Hepatocyte (in vitro differentiated cells): ENCODE results near the gene POLG2.

Experiments
- CTCF ChIP-seq: fragments of 200-600 bp; sonication (generic); IDR thresholded peaks from 2 replicates; pipeline ENCODE4 v1.5.1; 2016; ENCODE audit warnings: antibody characterized with exemption, mild to moderate bottlenecking; ENCODE audit not compliant: poor library complexity
- EZH2 ChIP-seq: fragments of 200-600 bp; sonication (generic); IDR thresholded peaks from 2 replicates; pipeline ENCODE4 v1.6.1; 2016; ENCODE audit warnings: antibody characterized with exemption, mild to moderate bottlenecking, borderline replicate concordance
- EZH2phosphoT487 ChIP-seq: fragments of 200-600 bp; sonication (generic); IDR thresholded peaks from one replicate; pipeline ENCODE4 v1.6.1; 2018; ENCODE audit warnings: antibody characterized with exemption, mild to moderate bottlenecking, low read depth, moderate library complexity; ENCODE audit not compliant: unreplicated experiment, severe bottlenecking

GRCh38 chr17:64532409-64532808 lies 35.6 kb upstream of the POLG2 start:
- no peak for TF ChIP-seq CTCF
- no peak for TF ChIP-seq EZH2
- TF ChIP-seq EZH2phosphoT487: no peak
